ENCODE data around the gene COLEC12.

- TF ChIP-seq EZH2 (IDR thresholded peaks at IDR 0.05), result no peak
- no peak for TF ChIP-seq POLR2AphosphoS5 (IDR thresholded peaks at IDR 0.05; ENCODE audit: borderline replicate concordance, low read depth, low read length)
These were observed 196.9 kb downstream of the COLEC12 start for GRCh38 chr18:303607-304006.
